Esophagus mucosa (tissue), 1 donor: Measurements from ENCODE around the gene ZFP91. TPM values are rescaled to one million over a fixed set of nuclear protein-coding genes. Genes with fewer than 3 reads are reported as not detected.

Experiments used
- ATAC-seq: fragments of 200-7000 bp; cut with Tn5 transposase; one replicate; pipeline ENCODE4 v1.9.1; 2020
- total RNA-seq: library from RNA; stranded (reverse); gene quantifications from one replicate; pipeline ENCODE4 v1.2.4, GENCODE V29; 2023
- donor health status: DM: yes; HTN: yes; CAD: no.

ZFP91 gene
- total RNA-seq, 1 donor from 2014 or later, result 33.8 TPM

DNA sequence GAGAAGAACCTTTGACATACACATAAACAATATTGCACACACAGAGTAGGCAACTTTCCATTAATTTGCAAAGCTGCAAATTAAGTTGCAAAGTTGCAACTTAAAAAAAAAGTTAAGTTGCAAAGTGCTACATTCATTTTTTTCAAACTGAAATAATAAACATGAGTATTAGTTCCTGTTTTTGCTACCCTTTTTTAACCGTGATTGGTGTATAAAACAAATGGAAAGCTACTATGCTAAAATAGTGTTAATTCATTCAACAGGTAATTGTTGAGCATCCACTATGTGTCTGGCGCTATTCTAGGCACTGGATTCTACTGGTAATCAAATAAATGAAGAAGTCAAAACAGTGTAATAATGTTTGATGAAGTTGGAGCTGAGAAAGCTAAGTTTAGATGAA is 8.1 kb downstream of the ZFP91 start:
- ATAC-seq, result no peak

DNA sequence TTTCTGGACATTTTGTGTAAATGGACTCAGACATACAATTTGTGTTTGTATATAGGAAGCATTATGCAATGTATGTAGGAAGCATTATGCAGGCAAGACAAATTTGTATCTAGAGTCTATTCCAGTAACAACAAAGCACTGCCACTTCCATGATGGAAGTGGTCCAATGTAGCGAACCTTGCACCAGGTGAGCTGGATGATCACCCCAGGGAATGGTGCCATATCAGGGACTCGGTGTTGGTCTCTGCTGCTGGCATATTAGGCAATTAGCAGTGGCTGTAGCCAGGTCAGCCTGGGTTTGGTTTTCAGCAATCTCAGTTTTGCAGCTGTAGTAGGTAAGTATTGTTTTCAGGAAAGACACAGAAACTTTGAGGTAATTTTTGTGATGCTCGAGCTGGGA is 12.8 kb downstream of the ZFP91 start:
- ATAC-seq, result no peak

DNA sequence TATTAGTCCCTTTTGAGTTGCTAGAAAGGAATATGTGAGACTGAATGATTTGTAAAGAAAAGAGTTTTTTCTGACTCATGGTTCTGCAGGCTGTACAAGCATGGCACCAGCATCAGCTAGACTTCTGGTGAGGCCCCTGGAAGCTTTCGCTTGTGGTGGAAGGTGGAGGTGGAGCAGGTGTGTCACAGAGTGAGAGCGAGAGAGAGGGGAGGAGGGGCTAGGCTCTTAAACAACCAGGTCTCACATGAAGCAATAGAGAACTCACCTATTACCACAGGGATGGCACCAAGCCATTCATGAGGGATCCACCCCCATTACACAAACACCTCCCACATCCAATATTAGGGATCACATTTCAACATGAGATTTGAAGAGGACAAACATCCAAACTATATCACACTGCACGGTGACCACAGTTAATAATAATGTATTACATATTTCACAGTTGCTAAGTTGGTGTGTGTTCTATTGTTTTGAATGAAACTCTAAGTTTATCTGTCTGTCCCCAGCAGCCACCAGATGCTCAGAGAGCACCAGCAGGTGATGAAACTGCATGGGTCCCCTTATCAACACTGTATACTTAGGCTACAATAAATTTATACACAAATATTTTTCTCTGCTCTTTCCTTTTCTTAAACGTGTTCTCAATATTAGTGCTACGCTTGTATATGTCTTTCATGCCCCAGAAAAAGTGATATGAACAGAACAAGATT is 14.1 kb downstream of the ZFP91 start:
- no peak for ATAC-seq

DNA sequence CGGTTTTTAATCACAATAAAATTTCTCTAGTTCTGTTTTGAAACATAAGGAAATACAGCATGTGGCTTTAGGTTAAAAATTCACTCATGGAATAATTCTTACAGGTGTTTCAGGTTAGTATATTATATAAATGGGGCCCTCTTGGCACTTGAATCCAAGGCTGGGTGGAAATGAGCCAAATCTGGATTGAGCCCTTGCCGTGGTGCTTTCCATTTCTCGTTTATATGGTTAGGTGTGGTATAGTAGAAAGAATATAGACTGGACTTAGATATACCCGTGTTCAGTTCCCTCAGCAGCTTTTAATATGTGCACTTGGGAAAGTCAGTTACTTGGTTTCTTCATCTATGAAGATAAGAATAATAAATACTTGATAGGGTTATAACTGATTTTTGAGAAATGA is 16.0 kb downstream of the ZFP91 start:
- ATAC-seq, result no peak

DNA sequence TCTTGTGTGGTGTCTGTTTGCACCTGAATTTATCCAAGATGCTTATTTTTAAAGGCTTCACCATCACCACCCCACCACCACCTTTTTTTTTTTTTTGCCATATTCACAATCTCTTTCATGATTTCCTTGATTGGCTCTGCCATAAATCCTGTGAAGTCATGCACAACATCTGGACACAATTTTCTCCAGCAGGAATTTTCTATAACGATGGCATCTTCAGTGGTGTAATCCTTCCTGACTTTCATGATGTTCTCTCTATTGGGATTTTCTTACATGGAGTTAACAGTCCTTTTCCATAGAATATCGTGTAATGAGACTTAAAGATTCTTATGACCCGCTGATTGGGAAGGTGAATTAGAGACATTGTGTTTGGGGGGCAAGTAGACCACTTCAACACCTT is 17.8 kb downstream of the ZFP91 start:
- no peak for ATAC-seq

DNA sequence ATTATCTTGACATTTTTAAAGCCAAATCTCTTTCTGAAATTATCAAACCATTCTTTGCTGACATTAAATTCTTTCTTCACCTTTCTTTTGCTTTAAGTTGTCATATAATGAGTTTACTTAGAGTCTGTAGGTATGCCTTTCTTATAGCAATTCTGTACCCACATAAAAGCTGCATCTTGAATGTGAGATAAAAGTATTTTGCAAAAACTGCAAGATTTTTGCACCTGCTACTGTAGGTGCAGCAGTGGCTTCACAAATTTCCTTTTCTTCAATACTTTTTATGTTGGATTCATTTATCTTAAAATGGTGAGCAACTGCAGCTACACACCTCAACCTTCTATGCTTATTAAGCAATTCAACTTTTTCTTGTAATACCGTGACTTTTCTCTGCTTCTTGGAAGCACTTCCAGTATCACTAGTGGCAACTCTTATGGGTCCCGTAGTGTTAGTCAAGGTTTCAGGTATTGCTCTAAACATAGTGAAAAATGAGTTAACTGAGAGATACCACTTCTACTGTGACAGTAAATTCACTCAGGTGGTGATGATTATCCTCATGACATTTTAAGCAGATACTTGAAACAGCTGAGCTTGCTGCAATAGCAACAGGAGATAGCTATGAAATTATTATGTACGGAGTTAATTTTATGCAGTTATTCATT is 18.8 kb downstream of the ZFP91 start:
- no peak for ATAC-seq

DNA sequence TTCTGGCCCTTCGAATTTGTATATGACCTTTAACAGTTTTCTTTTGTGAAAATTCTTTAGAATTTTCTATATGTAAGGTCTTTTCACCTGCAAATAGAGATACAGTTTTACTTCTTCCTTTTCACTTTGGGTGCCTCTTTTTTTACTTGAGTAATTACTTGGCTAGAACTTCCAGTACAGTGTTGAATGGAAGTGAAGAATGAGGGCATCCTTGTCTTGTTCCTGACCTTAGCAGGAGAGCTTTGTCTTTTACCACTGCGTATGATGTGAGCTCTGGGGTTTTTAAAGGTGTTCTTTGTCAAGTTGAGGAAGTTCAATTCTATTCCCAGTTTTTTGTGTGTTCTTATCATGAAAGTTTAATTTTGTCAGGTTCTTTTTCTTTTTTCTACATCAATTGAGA is 21.6 kb downstream of the ZFP91 start:
- ATAC-seq, result no peak

DNA sequence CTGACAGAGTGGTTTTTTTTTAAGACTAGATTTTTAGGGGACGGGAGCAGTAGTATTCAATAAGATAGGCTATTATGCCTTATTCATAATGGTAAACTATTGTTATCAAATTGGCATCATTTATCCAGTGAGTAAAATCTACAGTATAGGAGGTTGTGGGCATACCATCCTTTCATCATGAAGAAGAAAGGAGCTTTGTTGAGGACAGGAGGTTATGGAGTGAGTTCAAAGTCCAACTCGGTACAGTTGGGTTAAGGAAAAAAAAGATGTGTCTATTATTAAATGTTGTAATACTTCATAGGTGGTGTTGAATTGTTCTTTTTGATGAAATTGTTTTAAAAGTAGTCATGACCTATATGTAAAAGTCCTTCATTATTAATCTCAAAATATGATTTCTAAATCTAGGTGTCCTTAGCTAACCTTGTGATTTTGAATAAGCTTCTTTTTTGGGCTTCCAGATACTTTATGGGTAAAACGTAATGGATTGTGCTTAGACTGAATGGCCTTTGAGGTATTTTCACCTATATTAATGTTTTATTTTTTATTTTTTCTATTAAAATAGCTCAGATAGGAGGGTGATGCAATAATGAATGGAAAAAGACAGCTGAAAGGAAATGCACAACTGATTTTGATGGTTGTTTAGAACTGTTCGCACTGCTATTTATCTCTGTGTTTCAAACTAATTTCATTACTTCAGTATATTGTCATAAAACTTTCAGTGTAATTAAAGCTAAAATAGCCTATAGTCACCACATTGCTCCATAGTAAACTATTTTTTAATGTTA is 28.3 kb downstream of the ZFP91 start:
- ATAC-seq, result no peak

DNA sequence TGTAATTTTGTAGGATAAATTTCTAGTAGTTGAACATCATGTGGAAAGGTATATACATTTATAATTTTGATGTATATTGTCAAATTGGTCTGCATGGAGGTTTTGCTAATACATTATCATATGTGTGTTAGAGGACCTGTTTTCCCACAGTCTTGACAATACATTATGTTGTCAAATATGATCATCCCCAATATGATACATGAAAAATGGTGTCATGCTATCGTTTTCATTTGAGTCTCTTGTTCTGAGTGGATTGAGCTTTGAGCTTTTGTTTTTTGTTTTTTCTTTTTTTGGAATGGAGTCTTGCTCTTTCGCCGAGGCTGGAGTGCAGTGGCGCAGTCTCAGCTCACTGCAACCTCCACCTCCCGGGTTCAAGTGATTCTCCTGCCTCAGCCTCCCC is 29.5 kb downstream of the ZFP91 start:
- no peak for ATAC-seq

DNA sequence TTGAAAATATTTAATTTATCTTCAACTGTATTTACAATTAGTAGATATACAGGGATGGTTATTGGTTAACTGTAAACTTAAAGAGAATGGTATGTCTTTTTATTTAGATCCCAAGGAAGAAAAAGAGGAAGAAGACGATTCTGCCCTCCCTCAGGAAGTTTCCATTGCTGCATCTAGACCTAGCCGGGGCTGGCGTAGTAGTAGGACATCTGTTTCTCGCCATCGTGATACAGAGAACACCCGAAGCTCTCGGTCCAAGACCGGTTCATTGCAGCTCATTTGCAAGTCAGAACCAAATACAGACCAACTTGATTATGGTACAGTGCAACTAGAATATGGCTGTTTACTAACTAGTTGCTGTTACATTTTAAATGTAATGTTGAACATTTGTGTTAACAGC is 30.9 kb downstream of the ZFP91 start:
- no peak for ATAC-seq

DNA sequence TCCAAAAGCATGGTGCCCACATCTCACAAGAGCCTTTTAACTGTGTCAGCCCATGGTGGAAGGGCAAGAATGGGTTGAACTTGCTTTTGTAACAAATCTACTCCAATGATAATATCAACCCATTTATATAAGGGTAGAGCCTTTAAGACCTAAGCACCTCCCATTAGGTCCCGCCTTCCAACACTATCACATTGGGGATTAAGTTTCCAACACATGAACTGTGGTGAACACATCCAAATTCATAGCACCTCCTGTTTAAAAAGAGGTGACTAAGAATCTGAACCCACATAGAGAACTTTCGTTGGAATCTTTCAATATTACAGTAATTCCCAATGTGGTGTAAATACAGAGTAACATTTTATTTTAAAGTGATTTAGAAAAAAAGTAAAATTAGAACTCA is 34.4 kb downstream of the ZFP91 start:
- ATAC-seq, result no peak

DNA sequence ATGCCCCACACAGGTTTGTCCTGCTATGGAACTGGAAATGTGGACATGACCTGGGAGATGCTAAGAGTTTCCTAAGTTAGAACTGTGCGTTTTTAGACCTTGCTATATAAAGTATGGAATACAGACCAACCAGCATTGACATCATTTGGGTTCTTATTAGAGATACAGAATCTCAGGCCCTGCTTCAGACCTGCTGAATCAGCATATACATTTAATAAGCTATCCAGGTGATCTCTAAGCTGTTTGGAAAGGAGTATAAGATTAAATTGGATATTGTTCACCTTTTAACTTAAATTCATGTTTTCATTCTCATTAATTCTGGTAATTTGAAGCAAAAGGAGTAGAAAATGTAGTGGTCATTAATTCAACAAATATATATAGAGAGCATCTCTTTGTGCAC is 36.7 kb downstream of the ZFP91 start:
- no peak for ATAC-seq

DNA sequence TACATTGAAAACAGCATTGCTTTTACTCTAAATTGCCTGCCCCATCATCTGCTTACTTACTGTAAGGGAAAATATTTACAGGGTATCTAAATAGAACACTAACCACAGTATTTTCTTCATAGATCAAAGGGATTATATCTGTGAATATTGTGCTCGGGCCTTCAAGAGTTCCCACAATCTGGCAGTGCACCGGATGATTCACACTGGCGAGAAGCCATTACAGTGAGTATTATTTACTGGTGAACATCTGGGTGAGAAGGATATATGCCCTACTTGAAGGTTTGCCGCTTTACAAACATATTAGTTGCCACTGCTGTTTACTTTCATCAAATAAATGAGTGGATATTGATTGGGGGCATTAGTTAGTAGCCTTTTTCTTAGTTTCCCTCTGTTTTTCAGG is 37.7 kb downstream of the ZFP91 start:
- peak; percentile 73 for ATAC-seq

DNA sequence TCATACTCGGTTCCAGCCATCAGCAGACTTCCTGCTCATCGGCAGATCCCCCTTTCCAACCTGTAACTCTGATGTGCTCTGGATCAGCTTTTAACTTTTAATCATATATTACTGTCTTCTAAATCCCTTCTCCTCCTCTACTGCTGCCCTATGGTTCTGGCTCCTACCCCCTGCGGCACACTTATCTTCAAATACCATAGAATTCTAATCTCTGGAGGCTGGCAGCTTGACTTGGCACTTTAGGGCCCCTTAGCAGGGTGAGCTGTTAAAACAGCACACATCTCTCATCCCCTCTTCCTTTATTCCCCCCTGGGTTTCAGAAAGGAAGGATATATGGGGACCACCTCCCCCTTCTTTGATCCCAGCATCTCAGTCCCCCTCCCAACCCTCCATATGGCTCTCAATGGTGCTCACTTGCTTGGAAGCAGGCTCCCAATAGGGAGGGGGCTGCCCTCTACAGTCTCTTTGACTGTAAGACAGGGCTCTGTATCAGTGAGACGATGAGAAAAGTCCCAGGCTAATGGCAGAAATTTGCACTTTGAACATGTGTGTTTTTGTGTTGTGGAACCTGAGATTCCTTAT is 39.2 kb downstream of the ZFP91 start:
- no peak for ATAC-seq

DNA sequence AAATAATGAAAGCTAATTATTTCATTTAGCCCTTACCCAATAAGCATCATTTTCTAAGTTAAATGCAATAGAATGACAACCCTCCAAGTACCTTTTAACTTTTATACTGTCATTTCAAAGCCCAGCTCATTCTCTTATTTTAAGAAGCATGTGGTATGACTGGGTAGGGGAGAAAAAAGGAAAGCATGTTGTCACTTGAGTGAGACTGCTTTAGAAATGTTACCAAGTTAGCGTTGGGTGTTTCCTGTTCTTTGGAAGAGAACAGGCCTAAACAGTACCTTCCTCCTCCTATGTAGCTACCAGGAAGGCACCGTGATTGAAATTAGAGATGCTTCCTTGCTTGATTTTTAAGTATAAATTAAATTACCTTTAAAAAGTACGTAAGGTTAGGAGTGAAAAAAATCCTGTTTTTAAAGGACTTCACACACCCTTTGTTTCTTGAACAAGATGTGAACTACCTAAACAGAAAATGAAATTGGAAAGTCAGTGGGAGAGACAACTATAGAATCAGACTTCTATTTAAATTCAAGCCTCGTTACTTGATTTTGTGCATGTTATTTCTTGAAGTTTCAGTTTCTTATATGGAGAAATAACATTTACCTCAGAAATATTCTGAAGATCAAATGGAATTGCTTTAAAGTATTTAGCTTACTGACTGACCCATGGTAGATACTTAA is 42.9 kb downstream of the ZFP91 start:
- peak; percentile 64 for ATAC-seq

DNA sequence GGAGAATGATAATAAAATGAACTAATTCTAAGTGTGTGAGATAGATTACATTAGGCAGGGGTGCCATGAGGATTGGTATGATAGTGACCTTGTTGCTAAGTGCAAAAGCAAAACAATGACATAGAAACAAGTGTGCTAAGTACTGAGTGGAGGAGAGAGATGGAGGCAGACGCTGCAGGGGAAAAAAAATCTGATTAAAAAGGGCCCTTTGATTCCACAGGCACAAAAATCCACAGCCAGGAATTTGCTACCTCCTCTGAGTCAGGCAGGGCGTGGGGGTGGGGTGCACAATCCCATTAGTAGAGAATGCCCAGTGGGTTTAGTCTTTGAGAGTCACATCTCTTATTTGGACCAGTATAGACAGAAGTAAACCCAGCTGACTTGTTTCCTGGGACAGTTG is 43.5 kb downstream of the ZFP91 start, which contains the start of gene CNTF:
CNTF (plus strand) TSS at position 322 of the 400 bp plus-strand sequence. CDS start 88 bp downstream, outside the sequence.
- no peak for ATAC-seq

DNA sequence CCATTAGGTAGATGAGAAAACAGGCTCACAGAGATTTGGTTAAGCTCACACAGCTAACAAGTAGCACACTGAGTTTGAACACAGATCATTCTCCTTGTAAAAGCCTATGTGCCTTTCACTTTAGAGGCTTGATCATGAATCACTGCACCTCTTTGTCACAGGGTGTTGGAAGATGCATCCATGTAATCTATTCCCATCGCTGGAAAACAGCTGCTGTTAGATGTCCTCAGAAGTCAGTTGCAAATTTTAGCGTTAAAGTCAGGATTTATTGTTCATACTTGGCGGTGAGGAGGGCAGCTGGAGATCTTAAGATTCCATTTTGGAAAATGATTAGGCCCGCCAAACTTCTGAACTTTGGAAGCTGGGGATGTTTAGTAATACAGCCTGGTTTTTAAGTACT is 46.2 kb downstream of the ZFP91 start:
- ATAC-seq, result no peak

DNA sequence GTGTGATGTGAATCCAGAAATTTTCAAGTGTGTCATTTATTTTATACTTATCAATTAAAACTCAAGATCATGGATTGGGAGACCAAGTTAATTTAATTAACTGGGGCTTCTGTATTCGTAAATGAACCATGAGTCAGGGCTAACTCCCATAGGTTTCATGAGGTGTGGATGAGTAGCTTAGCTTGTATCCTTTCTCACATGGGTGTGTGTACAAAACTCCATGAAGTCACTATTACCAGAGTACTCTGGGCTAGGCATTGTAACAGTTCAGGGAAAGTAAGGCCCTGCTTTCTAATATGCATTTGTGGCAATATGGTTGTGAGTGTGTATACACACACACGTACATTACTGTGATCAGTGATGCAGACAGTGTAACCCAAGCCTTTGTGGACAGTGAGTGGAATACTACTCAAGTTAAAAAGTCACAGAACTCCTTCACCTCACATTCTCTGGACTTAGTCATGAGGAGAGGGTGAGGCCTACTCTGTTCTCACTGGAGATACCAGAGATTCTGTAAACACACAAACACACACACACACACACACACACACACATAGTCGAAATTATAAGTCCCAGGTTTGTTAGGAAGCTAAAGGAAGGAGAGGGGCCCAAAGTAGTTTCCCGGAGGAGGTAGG is 47.1 kb downstream of the ZFP91 start:
- ATAC-seq, result peak; percentile 67

DNA sequence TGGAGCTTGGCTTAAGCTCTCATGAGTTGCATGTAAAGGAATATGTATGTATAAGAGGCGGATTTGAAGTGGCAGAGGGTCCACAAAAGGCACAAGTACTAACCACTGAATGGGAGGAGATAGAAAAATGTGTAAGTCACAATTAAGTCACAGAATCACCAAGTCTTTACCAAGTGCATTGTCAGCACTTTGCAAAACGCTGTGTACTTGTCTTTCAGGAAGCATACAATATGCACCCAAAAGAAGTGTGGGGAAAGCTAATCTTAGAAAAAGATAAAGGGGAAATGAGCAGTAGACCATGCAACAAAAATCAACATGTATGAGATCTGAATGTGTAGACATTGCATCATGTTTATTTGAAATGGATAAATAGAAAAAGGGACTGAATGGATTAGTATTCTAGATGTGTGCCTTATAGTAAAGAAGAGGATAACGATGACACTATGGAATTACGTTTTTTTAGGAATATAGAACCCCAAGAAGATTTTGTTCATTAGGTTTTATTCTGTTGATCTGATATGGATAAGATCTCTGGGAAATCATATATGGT is 48.1 kb downstream of the ZFP91 start:
- ATAC-seq, result no peak

DNA sequence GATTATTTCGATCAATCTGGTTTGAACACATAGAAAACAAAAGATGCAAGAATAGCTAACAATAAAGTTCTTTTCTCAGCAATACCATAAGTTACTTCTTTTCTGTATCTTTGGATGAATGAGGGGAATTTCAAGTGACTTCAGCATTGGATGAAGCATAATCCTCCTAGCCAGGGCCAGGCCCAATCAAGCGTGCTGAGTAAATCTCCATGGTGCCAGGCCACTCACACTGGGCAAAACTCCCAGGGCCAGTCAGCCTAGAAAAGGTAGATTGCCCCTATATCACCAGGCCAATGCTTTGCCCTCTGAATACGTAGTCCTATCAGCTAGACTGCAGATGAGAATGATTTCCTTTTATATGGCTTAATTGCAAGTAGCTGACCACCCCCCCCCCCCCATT is 49.6 kb downstream of the ZFP91 start:
- ATAC-seq, result no peak

DNA sequence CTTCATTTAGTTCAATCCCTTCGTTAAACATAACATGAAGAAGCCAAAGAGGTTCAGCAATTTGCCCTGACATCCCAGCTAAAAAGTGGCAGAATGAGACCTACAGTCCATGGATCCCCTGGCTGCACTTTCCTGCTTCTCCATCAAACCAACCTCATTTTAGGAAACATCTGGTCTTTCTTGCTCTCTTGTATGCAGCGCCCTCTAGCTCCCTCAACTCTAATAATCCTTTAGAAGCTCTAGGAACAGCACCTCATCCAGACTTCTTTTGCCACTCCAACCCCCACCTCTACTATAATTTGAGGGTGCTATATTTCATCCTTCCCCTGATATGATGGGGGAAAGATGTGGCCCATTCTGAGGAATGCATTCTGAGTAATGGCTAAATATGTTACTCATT is 51.0 kb downstream of the ZFP91 start:
- ATAC-seq, result peak; percentile 27

DNA sequence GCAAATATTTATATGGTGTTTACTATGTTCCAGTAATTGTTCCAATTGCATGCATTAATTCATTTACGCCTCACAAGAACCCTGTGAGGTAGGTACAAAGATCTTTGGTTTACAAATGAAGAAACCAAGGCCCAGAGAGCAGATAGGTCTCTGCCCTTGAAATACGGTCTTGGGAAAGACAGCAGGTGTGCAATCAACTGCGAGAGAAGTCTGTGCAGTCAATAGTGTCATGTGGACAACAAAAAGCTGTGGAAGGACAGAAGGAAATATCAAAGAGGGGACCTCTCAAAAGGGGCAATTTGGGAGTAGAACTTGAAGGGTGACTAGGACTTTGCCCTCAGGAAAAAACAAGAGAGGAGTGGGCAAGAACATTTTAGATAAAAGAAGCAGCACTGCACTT is 52.5 kb downstream of the ZFP91 start:
- ATAC-seq, result no peak
